HFF-Myc (cell line): Measurements from ENCODE around the gene ADGRA1.

Experiments used
- DNase-seq: peaks from one replicate; pipeline ENCODE4 v3.0.0-alpha.2; 2011; ENCODE audit warnings: low read depth; ENCODE audit errors: extremely low read depth
- H3K4me3 ChIP-seq: replicated peaks from 2 replicates; pipeline ENCODE4 v1.5.1; 2011; ENCODE audit warnings: low read depth, mild to moderate bottlenecking, control low read depth, low read length
- CTCF ChIP-seq: IDR thresholded peaks from 2 replicates; pipeline ENCODE4 v1.5.1; 2012; ENCODE audit warnings: mild to moderate bottlenecking, low read depth, low read length, control low read depth; ENCODE audit errors: missing control alignments

The ADGRA1 gene

GRCh38 chr10:133072196-133072595 lies 15.5 kb upstream of the ADGRA1 start:
- TF ChIP-seq CTCF, result no peak
- H3K4me3 ChIP-seq, result no peak overlapping the region
- DNase-seq, result no peak

- no peak for DNase-seq
- TF ChIP-seq CTCF, result no peak
- no peak overlapping the region for H3K4me3 ChIP-seq
Observed at GRCh38 chr10:133072720-133073390, 14.9 kb upstream of the ADGRA1 start.

- no peak for DNase-seq
- no peak for TF ChIP-seq CTCF
- H3K4me3 ChIP-seq, result no peak overlapping the region
Observed at GRCh38 chr10:133075346-133076137, 12.2 kb upstream of the ADGRA1 start.

- no peak for TF ChIP-seq CTCF
- no peak overlapping the region for H3K4me3 ChIP-seq
- no peak for DNase-seq
Observed at GRCh38 chr10:133076274-133077038, 11.3 kb upstream of the ADGRA1 start.

GRCh38 chr10:133079836-133080682 lies 7.7 kb upstream of the ADGRA1 start:
- DNase-seq, result no peak
- H3K4me3 ChIP-seq, result no peak overlapping the region
- no peak for TF ChIP-seq CTCF

GRCh38 chr10:133080683-133081040 lies 7.1 kb upstream of the ADGRA1 start:
- H3K4me3 ChIP-seq, result no peak overlapping the region
- no peak for TF ChIP-seq CTCF
- DNase-seq, result no peak
